Fibroblast of villous mesenchyme (primary cell): ENCODE data around the gene TRANK1. TPM values are rescaled to one million over a fixed set of nuclear protein-coding genes. Genes with fewer than 3 reads are reported as not detected.

Experiments
- DNase-seq: peaks from one replicate; pipeline ENCODE4 v3.0.0-alpha.2; 2010; ENCODE audit warnings: low read depth
- H3K4me3 ChIP-seq: 2 replicates; pipeline ENCODE4 v1.5.1; 2011; ENCODE audit warnings: low read depth, mild to moderate bottlenecking, low read length
- total RNA-seq: library from RNA; depleted of rRNA; stranded (reverse); fragments of >200 nt; gene quantifications from 2 replicates; pipeline ENCODE4 v1.2.3, GENCODE V29; 2012
- TF ChIP-seq, protein P1 (sequence below): IDR thresholded peaks from 2 replicates; pipeline ENCODE4 v1.5.1; 2012; ENCODE audit warnings: low read depth, mild to moderate bottlenecking, low read length; ENCODE audit not compliant: insufficient read depth

Gene TRANK1
- total RNA-seq, 1 donor = 13.4 TPM

DNA sequence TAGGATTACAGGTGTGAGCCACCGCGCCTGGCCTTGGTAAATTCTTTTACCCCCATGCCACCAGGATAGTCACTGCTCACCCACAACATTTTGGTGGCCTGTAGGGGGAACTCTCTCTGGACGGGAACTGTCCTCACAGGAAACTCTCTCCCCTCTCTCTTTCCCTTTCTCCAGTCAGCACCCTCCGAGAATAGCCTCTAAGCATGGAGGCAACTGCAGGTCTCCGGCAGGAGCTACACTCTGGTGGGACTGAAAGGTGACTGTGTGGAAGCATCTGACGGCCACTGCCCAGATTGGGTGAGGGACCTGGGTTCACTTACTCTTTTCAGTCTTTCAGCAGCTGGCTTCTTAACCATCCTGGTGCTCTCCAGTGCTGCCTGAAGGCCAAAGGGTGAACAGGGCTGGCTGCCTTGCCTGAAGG is 21.3 kb downstream of the TRANK1 start:
- no peak overlapping the region for H3K4me3 ChIP-seq
- DNase-seq = no peak
- TF ChIP-seq, protein P1, sequence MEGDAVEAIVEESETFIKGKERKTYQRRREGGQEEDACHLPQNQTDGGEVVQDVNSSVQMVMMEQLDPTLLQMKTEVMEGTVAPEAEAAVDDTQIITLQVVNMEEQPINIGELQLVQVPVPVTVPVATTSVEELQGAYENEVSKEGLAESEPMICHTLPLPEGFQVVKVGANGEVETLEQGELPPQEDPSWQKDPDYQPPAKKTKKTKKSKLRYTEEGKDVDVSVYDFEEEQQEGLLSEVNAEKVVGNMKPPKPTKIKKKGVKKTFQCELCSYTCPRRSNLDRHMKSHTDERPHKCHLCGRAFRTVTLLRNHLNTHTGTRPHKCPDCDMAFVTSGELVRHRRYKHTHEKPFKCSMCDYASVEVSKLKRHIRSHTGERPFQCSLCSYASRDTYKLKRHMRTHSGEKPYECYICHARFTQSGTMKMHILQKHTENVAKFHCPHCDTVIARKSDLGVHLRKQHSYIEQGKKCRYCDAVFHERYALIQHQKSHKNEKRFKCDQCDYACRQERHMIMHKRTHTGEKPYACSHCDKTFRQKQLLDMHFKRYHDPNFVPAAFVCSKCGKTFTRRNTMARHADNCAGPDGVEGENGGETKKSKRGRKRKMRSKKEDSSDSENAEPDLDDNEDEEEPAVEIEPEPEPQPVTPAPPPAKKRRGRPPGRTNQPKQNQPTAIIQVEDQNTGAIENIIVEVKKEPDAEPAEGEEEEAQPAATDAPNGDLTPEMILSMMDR = no peak

DNA sequence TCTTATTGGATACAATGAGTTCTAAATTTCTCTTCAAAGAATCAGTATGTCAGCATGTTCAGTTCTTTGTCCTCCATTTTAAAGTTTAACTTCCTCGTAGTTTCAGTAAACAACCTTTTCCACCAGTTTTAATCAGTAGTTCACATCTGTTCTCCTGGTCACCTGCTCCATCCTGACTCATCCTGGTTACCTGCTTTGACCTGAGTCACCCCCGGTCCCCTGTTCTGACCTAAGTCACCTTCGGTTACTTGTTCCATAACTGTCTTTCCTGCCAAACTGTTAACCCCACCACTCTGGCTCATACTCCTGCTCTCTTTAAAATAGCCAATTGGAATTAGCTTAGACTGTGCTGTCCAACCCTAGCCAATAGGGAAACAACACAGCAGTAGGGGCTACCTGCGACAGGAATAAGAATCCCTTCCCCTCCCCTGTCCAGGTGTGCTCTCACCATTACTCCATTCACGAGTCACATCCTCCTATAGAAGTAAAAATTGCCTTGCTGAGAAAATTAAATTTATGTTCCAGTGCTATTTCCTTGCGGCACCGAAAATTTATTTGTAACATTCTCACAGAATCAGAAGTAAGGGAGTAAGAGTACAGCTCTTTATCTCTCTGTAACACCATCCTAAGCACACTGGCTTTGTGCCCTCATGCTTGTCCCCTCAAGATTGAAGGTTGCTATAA is 23.8 kb downstream of the TRANK1 start:
- DNase-seq = no peak
- TF ChIP-seq, protein P1 = no peak
- H3K4me3 ChIP-seq = no peak overlapping the region

DNA sequence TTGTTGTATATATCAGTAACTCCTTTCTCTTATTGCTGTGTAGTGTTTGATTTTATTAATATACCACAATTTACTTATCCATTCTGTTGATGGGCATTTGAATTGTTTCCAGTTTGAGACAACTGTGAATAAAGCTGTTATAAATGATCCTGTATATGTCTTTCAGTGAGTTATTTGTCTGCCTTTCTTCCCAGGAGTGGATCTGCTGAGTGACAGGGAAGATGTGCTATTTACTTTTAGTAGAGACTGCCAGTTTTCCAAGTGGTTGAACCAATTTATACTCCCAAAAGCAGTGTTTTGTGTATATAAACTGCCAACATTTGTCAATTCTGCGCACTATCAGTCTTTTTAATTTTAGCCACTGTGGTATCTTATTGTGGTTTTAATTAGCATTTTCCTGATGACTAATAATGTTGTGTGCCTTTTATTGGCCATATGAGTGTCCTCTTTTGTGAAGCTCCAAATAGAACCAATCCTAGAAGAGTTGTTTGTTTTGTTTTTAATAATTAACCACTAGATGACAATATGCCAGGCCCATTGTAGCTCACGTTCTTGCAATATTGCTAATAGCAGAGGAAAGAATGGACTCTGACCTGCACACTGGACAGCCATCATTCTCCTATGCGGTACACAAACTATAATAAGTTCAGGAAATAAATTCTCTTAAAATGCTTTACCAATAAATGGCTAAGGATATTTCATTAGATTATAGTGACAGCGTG is 25.3 kb downstream of the TRANK1 start:
- DNase-seq = no peak
- TF ChIP-seq, protein P1 = no peak
- H3K4me3 ChIP-seq = no peak overlapping the region

DNA sequence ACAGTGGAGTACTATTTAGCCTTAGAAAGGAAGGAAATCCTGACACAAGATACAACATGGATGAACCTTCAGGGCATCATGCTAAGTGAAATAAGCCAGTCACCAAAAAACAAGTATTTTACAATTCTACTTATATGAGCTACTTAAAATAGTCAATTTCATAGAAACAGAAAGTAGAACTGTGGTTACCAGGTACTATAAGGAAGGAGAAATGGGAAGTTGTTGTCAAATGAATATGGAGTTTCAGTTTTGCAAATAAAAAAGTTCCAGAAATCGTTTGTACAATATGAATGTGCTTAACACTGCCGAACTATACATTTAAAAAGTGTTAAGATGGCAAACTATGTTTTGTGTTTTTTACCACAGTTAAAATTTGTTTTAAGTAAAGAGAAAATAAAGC is 26.8 kb downstream of the TRANK1 start:
- H3K4me3 ChIP-seq = no peak overlapping the region
- no peak for DNase-seq
- TF ChIP-seq, protein P1 = no peak

DNA sequence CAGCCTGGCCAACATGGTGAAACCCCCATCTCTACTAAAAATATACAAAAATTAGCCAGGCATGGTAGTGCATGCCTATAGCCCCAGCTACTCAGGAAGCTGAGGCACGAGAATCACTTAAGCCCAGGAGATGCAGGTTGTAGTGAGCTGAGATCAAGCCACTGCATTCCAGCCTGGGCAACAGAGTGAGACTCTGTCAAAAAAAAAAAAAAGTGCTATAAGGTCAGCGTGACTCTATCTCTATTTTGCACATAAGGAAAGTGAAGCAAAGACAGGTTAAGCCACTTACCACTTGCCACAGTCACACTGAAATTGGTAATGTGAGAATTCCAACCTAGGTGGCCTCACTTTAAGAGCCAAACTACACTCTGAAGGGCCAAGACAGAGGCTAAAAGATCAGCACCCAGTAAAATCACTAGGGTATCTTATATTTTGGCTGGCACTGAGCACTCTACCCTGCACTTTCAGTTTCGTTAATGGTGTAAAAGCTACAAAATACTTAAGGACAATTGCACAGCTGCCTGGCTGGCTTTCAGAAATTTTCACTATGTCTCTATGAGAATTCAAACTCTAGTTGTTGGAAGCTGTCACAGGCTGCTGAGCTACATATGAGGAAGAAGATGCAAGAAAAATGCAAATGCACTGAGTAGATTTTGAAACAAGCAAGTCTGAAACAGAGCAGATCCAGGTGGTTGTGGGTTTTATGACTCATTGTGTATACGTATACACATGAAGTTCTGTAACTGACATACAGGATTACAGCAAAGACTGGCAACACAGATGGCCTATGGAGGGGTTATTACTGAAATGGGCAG is 32.7 kb downstream of the TRANK1 start:
- TF ChIP-seq, protein P1 = no peak
- peak; percentile 94 for DNase-seq
- H3K4me3 ChIP-seq = peak overlapping the region; percentile 2

DNA sequence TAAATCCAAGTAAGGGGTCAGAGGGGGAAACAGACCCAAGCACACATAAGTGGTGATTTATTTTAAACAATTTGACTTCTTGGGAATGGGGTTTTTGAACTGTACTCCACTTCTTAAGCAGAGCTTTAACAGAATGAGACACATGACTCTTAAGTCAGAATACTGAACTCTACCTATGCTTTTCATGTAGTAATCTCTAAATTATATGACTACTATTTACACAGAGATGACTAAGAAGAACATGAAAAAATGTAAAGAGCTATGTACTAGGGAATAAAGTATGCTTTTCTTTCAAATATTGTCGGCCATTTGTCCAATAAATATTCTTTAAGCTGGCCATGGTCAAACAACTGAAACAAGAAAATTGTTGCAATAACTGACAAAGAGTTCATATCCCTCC is 35.2 kb downstream of the TRANK1 start:
- DNase-seq = no peak
- no peak overlapping the region for H3K4me3 ChIP-seq
- TF ChIP-seq, protein P1 = no peak
